ENCODE results near the gene HSF5.
A peak's percentile ranks its signal among the peaks of the same experiment; 100 is the strongest.
"Not testable (repeated sequence)": the region's sequence is repeated elsewhere in the genome, so short reads cannot be mapped to it uniquely, and the experiment has no call there.

HSF5 gene

GRCh38 chr17:58515286-58515685, 27.1 kb upstream of the HSF5 start:
- DNase-seq: no peak

GRCh38 chr17:58514770-58515157, 26.6 kb upstream of the HSF5 start:
- no peak for DNase-seq

GRCh38 chr17:58513965-58514769, 26.0 kb upstream of the HSF5 start, which contains the start of gene MTMR4:
Gene MTMR4, minus strand, starts transcription at chr17:58514638. Its CDS starts 231 bp downstream, at chr17:58514407.
- DNase-seq: peak; percentile 65

GRCh38 chr17:58513267-58513964, 25.2 kb upstream of the HSF5 start:
- no peak for DNase-seq

GRCh38 chr17:58510075-58510474, 21.9 kb upstream of the HSF5 start:
- DNase-seq: no peak

GRCh38 chr17:58508341-58509067, 20.3 kb upstream of the HSF5 start:
- DNase-seq: no peak

- no peak for DNase-seq
Measured at GRCh38 chr17:58507123-58507634, 19.0 kb upstream of the HSF5 start.

GRCh38 chr17:58506354-58507080, 18.3 kb upstream of the HSF5 start:
- no peak for DNase-seq

GRCh38 chr17:58504826-58505351, 16.7 kb upstream of the HSF5 start:
- no peak for DNase-seq

GRCh38 chr17:58503866-58504265, 15.7 kb upstream of the HSF5 start:
- DNase-seq: no peak

- DNase-seq: not testable (repeated sequence)
Measured at GRCh38 chr17:58503134-58503533, 14.9 kb upstream of the HSF5 start.

- no peak for DNase-seq
Measured at GRCh38 chr17:58501451-58501850, 13.2 kb upstream of the HSF5 start.

GRCh38 chr17:58498177-58498828, 10.1 kb upstream of the HSF5 start:
- no peak for DNase-seq

GRCh38 chr17:58493506-58493905, 5.3 kb upstream of the HSF5 start:
- DNase-seq: no peak

- DNase-seq: no peak
Measured at GRCh38 chr17:58492238-58493121, 4.3 kb upstream of the HSF5 start.

GRCh38 chr17:58491510-58492045, 3.4 kb upstream of the HSF5 start:
- no peak for DNase-seq

- no peak for DNase-seq
Measured at GRCh38 chr17:58488428-58488890, 251 bp upstream of the HSF5 start.

GRCh38 chr17:58484600-58484999, 3.6 kb downstream of the HSF5 start:
- no peak for DNase-seq

GRCh38 chr17:58481798-58482197, 6.4 kb downstream of the HSF5 start:
- DNase-seq: not testable (repeated sequence)

GRCh38 chr17:58480090-58480489, 8.1 kb downstream of the HSF5 start:
- no peak for DNase-seq
